Adipose tissue (tissue), 3 donors: ENCODE data around the gene MIS18A. TPM values are rescaled to one million over a fixed set of nuclear protein-coding genes. Genes with fewer than 3 reads are reported as not detected.

Experiments used
- H3K27ac ChIP-seq: one replicate; pipeline ENCODE4 v1.5.1; 2013; ENCODE audit warnings: low read depth, low read length
- WGBS, 3 donors: extraction: QIAGEN DNeasy Blood & Tissue Kit; methylation state at CpG; one replicate each; pipeline ENCODE4 v1.1.7; 2013; 5-methylcytosine and 5-hydroxymethylcytosine counted together
- polyA plus RNA-seq, 3 donors: library from polyadenylated mRNA; stranded (reverse); fragments of 200-250 nt; gene quantifications; one replicate each; pipeline ENCODE4 v1.2.3, GENCODE V29; 2013
- donor health status: healthy with polysubstance abuse.
- donor health status: Bipolar disorder and iron deficiency.
- donor health status: healthy.

Gene MIS18A
- polyA plus RNA-seq, 3 donors, result 3.9 to 7.2 (median 4.2) TPM

- no peak overlapping the region for H3K27ac ChIP-seq
- WGBS, 3 donors, result 63 to 79% (median 70%) methylated on average over 4 of the region's 4 CpGs
Observed at GRCh38 chr21:32233055-32233546, 45.7 kb downstream of the MIS18A start.

GRCh38 chr21:32226444-32226843 lies 52.4 kb downstream of the MIS18A start:
- H3K27ac ChIP-seq, result no peak overlapping the region
- 53 to 83% (median 72%) methylated on average over 1 of the region's 1 CpG for whole genome bisulfite sequencing, 3 donors

Other genes starting within 250 kb of the MIS18A start
- 100 to 1,000 TPM in 1 of 3 donors, 10 to 100 TPM in 2; 43.7 to 316 (median 45.5) TPM for gene MRAP, start 19.8 kb upstream of the MIS18A start, polyA plus RNA-seq
- 1 to 10 TPM; 3.8 to 9.1 (median 4.0) TPM for gene URB1, start 114.0 kb upstream of the MIS18A start, polyA plus RNA-seq
- gene EVA1C, start 133.7 kb upstream of the MIS18A start, polyA plus RNA-seq, result 10 to 100 TPM in 2 of 3 donors, 1 to 10 TPM in 1; 7.7 to 59.7 (median 46.8) TPM